Tibial artery (tissue), 4 donors: ENCODE results near the gene MPZL3.
A peak's percentile ranks its signal among the peaks of the same experiment; 100 is the strongest.

ENCODE experiments used
- DNase-seq, 2 donors: peaks; one replicate each; pipeline ENCODE4 v3.0.0-alpha.2; 2019
- H3K27ac ChIP-seq, 2 donors: fragments of 200-600 bp; sonication (generic) in 1 of 2; 1 replicate in 1 of 2; 2 replicates in 1 of 2; pipeline ENCODE4 v1.5.1; 2018 to 2019; ENCODE audit warnings: mild to moderate bottlenecking in 1 of 2
- H3K27me3 ChIP-seq, 2 donors: fragments of 200-600 bp; sonication (generic) in 1 of 2; one replicate each; pipeline versions ENCODE4 v1.5.1 to v1.6.0; 2016 to 2019
- H3K36me3 ChIP-seq, 3 donors: fragments of 200-600 bp; sonication (generic) in 2 of 3; one replicate each; pipeline ENCODE4 v1.5.1; 2016 to 2019; ENCODE audit warnings: mild to moderate bottlenecking in 2 of 3
- H3K4me1 ChIP-seq, 4 donors: fragments of 200-600 bp; sonication (generic) in 2 of 4; 1 replicate in 3 of 4; 2 replicates in 1 of 4; pipeline ENCODE4 v1.5.1; 2016 to 2019
- H3K4me3 ChIP-seq, 2 donors: fragments of 200-600 bp; sonication (generic) in 1 of 2; 1 replicate in 1 of 2; 2 replicates in 1 of 2; pipeline ENCODE4 v1.5.1; 2018 to 2019; ENCODE audit warnings: mild to moderate bottlenecking in 2 of 2
- H3K9me3 ChIP-seq, 3 donors: fragments of 200-600 bp; sonication (generic) in 1 of 3; one replicate each; pipeline ENCODE4 v1.5.1; 2016 to 2019
- intact Hi-C: fragments of 100-400 bp; cut with DNase I; formaldehyde crosslinking; loops from one replicate; pipeline ENCODE4 v1.15.0; 2023; ENCODE audit warnings: low total_unique reads
- TF ChIP-seq, protein P1 (sequence below), 2 experiments: fragments of 200-600 bp in 1 of 2; fragments of 450-650 bp in 1 of 2; IDR thresholded peaks; one replicate each; pipeline ENCODE4 v1.5.1; 2017 to 2019; ENCODE audit warnings: antibody characterized with exemption in 2 of 2, mild to moderate bottlenecking in 1 of 2, moderate library complexity in 1 of 2

Gene MPZL3

DNA sequence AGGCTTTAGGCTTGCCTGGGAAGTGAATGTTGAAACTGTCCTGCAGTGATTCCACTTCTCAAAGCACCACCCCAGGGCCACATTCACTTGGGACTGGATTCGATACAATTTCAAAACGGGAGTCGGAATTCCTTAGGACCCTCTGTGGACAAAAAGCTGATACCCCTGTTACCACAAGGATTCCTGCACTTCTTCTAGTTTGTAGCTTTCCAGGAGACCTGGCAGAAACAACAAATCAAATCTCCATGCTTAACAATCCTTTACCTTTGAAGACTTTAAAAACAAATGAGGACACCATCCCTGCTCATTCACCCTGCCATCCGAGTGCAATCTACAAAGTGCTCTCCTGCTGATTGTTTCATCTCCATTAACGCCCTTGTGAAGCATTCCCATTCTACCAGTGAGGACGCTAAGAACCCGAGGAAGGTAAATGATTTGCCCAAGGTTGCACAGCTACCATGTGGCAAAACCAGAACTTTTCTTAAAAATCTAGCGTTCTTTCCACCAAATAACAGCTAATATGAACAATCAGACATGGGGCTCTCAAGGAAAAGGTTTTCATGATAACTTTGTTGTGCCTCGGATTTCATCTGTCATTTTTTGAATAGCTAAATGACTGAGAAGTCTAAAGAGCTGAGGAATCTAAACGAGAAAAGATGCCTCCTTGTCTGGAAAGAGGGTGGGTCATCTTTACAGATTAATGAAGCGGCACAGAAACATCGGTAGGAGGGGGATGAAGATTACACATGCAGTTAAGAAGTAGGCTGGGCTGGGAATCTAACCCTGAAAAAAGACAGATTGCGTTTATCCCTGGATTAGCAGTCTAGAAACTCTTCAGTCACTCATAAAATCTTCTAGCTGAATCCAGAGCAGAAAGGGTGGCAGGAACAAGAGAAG, 12.7 kb upstream of the MPZL3 start:
- TF ChIP-seq, protein P1, sequence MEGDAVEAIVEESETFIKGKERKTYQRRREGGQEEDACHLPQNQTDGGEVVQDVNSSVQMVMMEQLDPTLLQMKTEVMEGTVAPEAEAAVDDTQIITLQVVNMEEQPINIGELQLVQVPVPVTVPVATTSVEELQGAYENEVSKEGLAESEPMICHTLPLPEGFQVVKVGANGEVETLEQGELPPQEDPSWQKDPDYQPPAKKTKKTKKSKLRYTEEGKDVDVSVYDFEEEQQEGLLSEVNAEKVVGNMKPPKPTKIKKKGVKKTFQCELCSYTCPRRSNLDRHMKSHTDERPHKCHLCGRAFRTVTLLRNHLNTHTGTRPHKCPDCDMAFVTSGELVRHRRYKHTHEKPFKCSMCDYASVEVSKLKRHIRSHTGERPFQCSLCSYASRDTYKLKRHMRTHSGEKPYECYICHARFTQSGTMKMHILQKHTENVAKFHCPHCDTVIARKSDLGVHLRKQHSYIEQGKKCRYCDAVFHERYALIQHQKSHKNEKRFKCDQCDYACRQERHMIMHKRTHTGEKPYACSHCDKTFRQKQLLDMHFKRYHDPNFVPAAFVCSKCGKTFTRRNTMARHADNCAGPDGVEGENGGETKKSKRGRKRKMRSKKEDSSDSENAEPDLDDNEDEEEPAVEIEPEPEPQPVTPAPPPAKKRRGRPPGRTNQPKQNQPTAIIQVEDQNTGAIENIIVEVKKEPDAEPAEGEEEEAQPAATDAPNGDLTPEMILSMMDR (IDR thresholded peaks at IDR 0.05): no peak
- intact Hi-C loops: no loop called here
- Histone ChIP-seq H3K27ac (no peak overlapping the region), H3K9me3 (no peaks in the 10 kb centered on the region), H3K27me3 (peaks cover 0 to 35% of the 10 kb centered on the region in 2 donors), H3K4me1 (peaks cover 0 to 9% (median 5%) of the 10 kb centered on the region in 4 donors), H3K36me3 (no peaks in the 10 kb centered on the region), H3K4me3 (peak overlapping the region in 1 of 2 donors; percentile 45)
- DNase-seq: no peak

DNA sequence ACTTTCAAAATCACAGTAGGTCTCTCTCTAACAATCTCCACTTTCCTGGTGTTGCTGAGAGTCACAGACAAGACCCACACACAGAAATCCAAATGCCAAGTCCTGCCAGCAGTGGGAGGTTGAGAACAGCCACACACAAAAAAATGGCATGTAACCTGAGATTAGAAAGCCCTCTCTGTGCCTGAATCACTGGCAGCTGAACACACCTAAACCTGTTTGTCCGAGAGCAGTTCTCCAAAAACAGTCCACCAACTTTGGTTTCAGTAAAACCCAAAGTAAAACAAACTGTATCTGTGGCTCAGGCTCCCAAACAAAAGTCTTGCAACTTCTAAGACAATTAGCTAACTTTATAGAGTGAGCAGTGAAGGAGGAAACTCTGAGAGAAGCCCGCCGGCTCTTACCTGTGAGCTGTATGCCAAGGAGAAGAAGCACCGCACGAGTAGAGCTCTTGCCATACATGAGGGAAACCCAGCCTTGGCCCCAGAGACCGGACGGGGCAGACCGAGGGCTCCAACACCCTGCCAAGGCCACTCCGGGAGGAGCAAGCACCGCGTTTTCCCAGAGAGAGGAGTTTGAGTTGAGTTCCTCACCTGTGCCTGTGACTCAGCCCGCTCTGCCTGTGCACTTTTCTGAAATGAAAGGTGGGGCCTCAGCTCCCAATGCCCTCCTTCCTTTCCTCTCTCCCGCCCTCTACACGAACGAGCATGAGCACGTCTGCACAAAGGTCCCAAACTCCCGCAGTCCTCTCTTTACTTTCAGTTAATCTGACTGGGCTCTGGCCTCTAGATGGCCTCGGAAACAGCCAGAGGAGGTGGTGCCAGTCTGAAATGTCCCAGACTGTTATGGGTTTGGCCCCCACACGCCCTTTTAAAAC, 11.8 kb upstream of the MPZL3 start, which contains the start of gene MPZL2:
TSS of gene MPZL2 (minus strand) at position 603 of the 874 bp plus-strand sequence. CDS start at position 459, 144 bp downstream.
- Histone ChIP-seq H3K27ac (no peak within 1 kb of the TSS), H3K27me3 (peaks cover 0 to 30% of the 10 kb centered on the region in 2 donors), H3K4me3 (peak within 1 kb of the TSS; percentile 36 to 45), H3K36me3 (no peaks in the 10 kb centered on the region), H3K9me3 (no peaks in the 10 kb centered on the region), H3K4me1 (peaks cover 0 to 9% (median 5%) of the 10 kb centered on the region in 4 donors)
- TF ChIP-seq, protein P1 (IDR thresholded peaks at IDR 0.05): no peak
- peak in 1 of 2 donors; percentile 26 for DNase-seq
- intact Hi-C loops: no loop called here

DNA sequence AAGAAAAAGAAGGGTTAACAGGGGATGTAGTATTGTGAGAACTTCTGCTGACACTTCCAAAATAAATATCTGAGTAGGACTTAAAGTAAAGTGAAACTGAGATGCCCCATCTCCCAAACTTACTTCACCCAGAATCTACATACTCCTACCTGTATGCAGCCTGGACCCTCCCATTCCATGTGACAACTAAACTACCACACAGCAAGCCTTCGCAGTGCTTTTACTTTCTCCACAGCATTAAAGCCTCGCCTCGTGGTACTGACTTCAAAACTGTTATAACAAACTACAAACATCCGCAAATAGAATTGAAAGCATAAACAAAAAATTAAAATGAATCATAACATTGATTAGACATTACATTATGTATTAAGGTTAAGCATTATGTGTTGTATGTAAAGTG, 10.9 kb upstream of the MPZL3 start:
- Histone ChIP-seq H3K36me3 (no peaks in the 10 kb centered on the region), H3K9me3 (no peaks in the 10 kb centered on the region), H3K4me3 (peak overlapping the region in 1 of 2 donors; percentile 1), H3K4me1 (peaks cover 0 to 9% (median 5%) of the 10 kb centered on the region in 4 donors), H3K27me3 (peaks cover 0 to 30% of the 10 kb centered on the region in 2 donors), H3K27ac (no peak overlapping the region)
- no peak for DNase-seq
- intact Hi-C loops: no loop called here
- TF ChIP-seq, protein P1 (IDR thresholded peaks at IDR 0.05): no peak

DNA sequence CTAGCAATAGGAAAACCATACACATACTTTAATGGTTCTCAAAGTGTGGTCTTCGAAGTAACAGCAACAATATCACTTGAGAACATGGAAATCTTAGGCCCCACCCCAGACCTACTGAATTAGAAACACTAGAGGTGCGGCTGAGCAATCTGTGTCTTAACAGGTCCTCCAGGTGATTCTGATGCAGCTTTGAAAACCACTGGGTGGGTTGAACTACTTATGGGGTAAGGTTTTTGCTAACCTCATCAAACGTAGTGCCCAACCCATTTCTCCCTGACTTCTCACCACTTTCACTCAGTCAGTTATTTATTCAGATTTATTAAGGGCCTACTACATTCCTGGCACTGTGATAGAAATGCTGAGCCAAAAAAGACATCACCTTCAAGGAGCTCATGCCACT, 8.2 kb upstream of the MPZL3 start:
- no peaks in the 10 kb centered on the region for H3K9me3 ChIP-seq
- H3K4me3 ChIP-seq: no peak overlapping the region
- intact Hi-C loops: no loop called here
- TF ChIP-seq, protein P1 (IDR thresholded peaks at IDR 0.05): no peak
- no peaks in the 10 kb centered on the region for H3K36me3 ChIP-seq
- H3K27ac ChIP-seq: no peak overlapping the region
- peaks cover 0 to 9% (median 4%) of the 10 kb centered on the region in 4 donors for H3K4me1 ChIP-seq
- no peak for DNase-seq
- H3K27me3 ChIP-seq: peaks cover 0 to 30% of the 10 kb centered on the region in 2 donors

DNA sequence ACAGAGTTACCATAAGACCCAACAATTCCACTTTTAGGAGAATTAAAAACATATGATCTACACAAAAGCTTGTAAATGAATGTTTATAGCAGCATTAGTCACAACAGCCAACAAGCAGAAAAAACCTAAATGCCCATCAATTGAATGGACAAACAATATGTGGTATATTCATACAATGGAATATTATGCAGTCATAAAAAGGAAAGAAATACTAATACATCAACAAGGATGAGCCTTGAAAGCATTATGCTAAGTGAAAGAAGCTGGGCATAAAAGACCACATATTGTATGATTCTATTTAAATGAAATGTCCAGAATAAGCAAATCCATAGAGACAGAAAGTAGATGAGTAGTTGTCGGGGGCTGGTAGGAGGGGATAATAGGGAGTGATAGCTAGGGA, 7.0 kb upstream of the MPZL3 start:
- no peak for DNase-seq
- intact Hi-C loops: no loop called here
- H3K4me1 ChIP-seq: peaks cover 0 to 6% (median 4%) of the 10 kb centered on the region in 4 donors

More for the DNA sequence above, 7.0 kb upstream of the MPZL3 start:
- TF ChIP-seq, protein P1 (IDR thresholded peaks at IDR 0.05): no peak
- Histone ChIP-seq H3K9me3 (no peaks in the 10 kb centered on the region), H3K27ac (no peak overlapping the region), H3K4me3 (no peak overlapping the region), H3K27me3 (peaks cover 0 to 31% of the 10 kb centered on the region in 2 donors), H3K36me3 (no peaks in the 10 kb centered on the region)
